Nephron (organoid): ENCODE data around the gene COL7A1.
"Not testable (repeated sequence)": the region's sequence is repeated elsewhere in the genome, so short reads cannot be mapped to it uniquely, and the experiment has no call there.

ENCODE experiments used
- H3K27ac Mint-ChIP-seq, 3 experiments: 2 replicates each; pipeline ENCODE4 v1.8.0; 2020; ENCODE audit warnings: mixed read lengths in 3 of 3, mild to moderate bottlenecking in 2 of 3, moderate library complexity in 1 of 3
- H3K27me3 Mint-ChIP-seq: 2 replicates; pipeline ENCODE4 v1.8.0; 2021; ENCODE audit warnings: low read depth, mild to moderate bottlenecking, moderate library complexity, mixed read lengths
- H3K36me3 Mint-ChIP-seq: 2 replicates; pipeline ENCODE4 v1.8.0; 2020; ENCODE audit warnings: low read depth, mixed read lengths
- H3K4me1 Mint-ChIP-seq: 2 replicates; pipeline ENCODE4 v1.8.0; 2020; ENCODE audit warnings: mixed read lengths
- H3K4me3 Mint-ChIP-seq, 3 experiments: 2 replicates each; pipeline ENCODE4 v1.8.0; 2020; ENCODE audit warnings: mild to moderate bottlenecking in 3 of 3, mixed read lengths in 3 of 3, moderate library complexity in 2 of 3
- H3K9me3 Mint-ChIP-seq: 2 replicates; pipeline ENCODE4 v1.8.0; 2020; ENCODE audit warnings: mixed read lengths
- TF ChIP-seq, protein P1 (sequence below), 3 experiments: fragments of 200-600 bp; sonication (generic); IDR thresholded peaks; one replicate each; pipeline ENCODE4 v1.5.0; 2021; ENCODE audit warnings: antibody characterized with exemption in 3 of 3; ENCODE audit not compliant: unreplicated experiment in 3 of 3

The COL7A1 gene

DNA sequence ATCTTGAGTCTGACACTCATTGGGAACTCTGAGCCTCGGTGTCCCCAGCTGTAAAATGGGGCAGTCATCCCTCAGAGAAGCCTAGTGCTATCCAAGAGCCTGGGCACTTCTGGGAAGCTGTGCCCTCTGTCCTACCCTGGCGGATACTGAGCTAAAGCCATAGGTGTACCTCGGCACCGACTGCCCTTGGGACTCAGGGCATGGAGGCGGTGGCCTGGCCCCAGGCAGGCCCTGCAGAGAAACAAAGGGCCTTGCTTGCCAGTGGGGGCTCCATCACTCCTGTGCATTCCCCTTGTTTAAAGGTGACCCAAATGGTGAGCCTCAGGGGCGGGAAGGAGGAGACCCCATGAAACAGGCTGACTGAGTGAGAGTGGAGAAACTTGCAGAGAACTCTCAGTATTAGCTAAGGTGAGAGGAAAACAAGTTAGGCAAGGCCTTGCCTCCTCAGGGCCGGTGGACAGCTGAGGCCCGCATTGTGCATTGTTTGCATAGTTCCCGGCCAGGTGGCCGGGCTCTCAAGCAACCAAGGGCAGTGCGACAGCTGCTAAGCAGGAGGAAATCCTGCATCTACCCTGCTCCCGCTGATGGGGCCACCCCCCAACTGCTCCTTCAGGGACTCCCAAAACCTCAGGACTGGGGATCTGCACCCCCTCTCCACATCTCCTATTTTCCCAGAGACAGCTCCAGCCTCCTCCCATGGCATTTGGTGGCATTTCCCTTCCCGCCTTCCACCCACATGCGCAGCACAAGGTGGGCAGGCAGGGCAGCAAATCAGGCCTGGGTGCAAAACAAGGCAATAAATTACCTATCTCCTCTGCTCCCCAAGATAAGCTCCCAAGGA, 42.8 kb downstream of the COL7A1 start:
- no peaks in the 10 kb centered on the region for H3K27me3 Mint-ChIP-seq
- peak overlapping the region in 1 of 3 experiments; percentile 19 for H3K27ac Mint-ChIP-seq

GRCh38 chr3:48551651-48552050, 43.5 kb downstream of the COL7A1 start:
- H3K27me3 Mint-ChIP-seq, H3K27ac Mint-ChIP-seq, H3K9me3 Mint-ChIP-seq, H3K36me3 Mint-ChIP-seq, H3K4me3 Mint-ChIP-seq: not testable (repeated sequence)
- peaks cover 18% of the 10 kb centered on the region for H3K4me1 Mint-ChIP-seq

More for the DNA sequence above, 42.8 kb downstream of the COL7A1 start:
- Mint-ChIP-seq H3K9me3 (no peaks in the 10 kb centered on the region), H3K4me1 (peaks cover 21% of the 10 kb centered on the region), H3K36me3 (peaks cover 3% of the 10 kb centered on the region), H3K4me3 (no peak overlapping the region)
- TF ChIP-seq, protein P1, sequence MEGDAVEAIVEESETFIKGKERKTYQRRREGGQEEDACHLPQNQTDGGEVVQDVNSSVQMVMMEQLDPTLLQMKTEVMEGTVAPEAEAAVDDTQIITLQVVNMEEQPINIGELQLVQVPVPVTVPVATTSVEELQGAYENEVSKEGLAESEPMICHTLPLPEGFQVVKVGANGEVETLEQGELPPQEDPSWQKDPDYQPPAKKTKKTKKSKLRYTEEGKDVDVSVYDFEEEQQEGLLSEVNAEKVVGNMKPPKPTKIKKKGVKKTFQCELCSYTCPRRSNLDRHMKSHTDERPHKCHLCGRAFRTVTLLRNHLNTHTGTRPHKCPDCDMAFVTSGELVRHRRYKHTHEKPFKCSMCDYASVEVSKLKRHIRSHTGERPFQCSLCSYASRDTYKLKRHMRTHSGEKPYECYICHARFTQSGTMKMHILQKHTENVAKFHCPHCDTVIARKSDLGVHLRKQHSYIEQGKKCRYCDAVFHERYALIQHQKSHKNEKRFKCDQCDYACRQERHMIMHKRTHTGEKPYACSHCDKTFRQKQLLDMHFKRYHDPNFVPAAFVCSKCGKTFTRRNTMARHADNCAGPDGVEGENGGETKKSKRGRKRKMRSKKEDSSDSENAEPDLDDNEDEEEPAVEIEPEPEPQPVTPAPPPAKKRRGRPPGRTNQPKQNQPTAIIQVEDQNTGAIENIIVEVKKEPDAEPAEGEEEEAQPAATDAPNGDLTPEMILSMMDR (IDR thresholded peaks at IDR 0.05; ENCODE audit: unreplicated experiment in 3 of 3): no peak

GRCh38 chr3:48548729-48549705, 46.1 kb downstream of the COL7A1 start:
- H3K27ac Mint-ChIP-seq: peak overlapping the region in 1 of 3 experiments; percentile 57
- no peak overlapping the region for H3K4me3 Mint-ChIP-seq
- TF ChIP-seq, protein P1 (IDR thresholded peaks at IDR 0.05; ENCODE audit: unreplicated experiment in 3 of 3): peak; percentile 78 to 82 (median 81)
- H3K27me3 Mint-ChIP-seq: no peaks in the 10 kb centered on the region
- H3K36me3 Mint-ChIP-seq: peaks cover 15% of the 10 kb centered on the region
- no peaks in the 10 kb centered on the region for H3K9me3 Mint-ChIP-seq
- H3K4me1 Mint-ChIP-seq: peaks cover 10% of the 10 kb centered on the region

DNA sequence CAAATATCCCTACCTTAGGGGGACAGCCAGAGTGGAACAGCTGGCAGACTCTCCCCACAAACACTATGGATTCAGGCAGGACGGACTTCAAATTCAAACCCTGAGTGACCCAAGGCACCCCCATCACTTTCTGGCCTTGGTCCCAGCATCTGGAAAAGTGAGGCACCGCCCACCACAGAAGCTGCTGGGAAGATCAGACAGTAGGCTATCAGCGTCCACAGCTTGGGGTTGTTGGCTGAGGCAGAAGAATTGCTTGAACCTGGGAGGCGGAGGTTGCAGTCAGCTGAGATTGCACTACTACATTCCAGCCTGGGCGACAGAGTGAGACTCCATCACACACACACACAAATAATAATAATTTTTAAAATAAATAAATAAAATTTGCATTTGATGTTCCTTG, 47.0 kb downstream of the COL7A1 start:
- no peaks in the 10 kb centered on the region for H3K27me3 Mint-ChIP-seq
- TF ChIP-seq, protein P1 (IDR thresholded peaks at IDR 0.05; ENCODE audit: unreplicated experiment in 3 of 3): no peak

GRCh38 chr3:48546203-48546829, 48.8 kb downstream of the COL7A1 start:
- Mint-ChIP-seq H3K9me3 (no peaks in the 10 kb centered on the region), H3K36me3 (peaks cover 38% of the 10 kb centered on the region), H3K4me3 (no peak overlapping the region), H3K4me1 (peaks cover 14% of the 10 kb centered on the region), H3K27ac (no peak overlapping the region), H3K27me3 (no peaks in the 10 kb centered on the region)
- TF ChIP-seq, protein P1 (IDR thresholded peaks at IDR 0.05; ENCODE audit: unreplicated experiment in 3 of 3): no peak

More for the DNA sequence above, 47.0 kb downstream of the COL7A1 start:
- peak overlapping the region in 1 of 3 experiments; percentile 15 for H3K27ac Mint-ChIP-seq
- H3K4me3 Mint-ChIP-seq: no peak overlapping the region
- H3K9me3 Mint-ChIP-seq: no peaks in the 10 kb centered on the region
- H3K36me3 Mint-ChIP-seq: peaks cover 22% of the 10 kb centered on the region
- peaks cover 15% of the 10 kb centered on the region for H3K4me1 Mint-ChIP-seq

DNA sequence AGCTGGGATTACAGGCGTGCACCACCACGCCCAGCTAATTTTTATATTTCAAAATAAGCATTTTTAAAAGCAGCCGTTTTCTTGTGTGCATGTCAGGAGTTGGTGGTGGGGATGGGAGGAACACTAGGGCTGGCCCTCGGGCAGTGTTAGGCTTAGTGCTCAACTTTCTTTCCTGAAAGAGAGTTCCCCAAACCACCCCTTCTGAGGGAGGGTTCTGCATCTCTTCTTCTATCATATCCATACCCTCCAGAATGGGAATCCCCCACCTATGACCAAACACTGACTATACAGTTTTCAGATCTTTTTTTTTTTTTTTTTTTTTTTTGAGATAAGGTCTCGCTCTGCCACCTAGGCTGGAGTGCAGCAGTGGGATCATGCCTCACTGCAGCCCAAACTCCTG, 51.0 kb downstream of the COL7A1 start:
- no peaks in the 10 kb centered on the region for H3K9me3 Mint-ChIP-seq
- peaks cover 14% of the 10 kb centered on the region for H3K4me1 Mint-ChIP-seq
- H3K27me3 Mint-ChIP-seq: no peaks in the 10 kb centered on the region
- TF ChIP-seq, protein P1 (IDR thresholded peaks at IDR 0.05; ENCODE audit: unreplicated experiment in 3 of 3): no peak
- no peak overlapping the region for H3K27ac Mint-ChIP-seq
- peaks cover 45% of the 10 kb centered on the region for H3K36me3 Mint-ChIP-seq
- no peak overlapping the region for H3K4me3 Mint-ChIP-seq
